Suprapubic skin (tissue), 4 donors: ENCODE measurements around the gene CARMIL3. TPM values are rescaled to one million over a fixed set of nuclear protein-coding genes. Genes with fewer than 3 reads are reported as not detected.

ENCODE experiments used
- DNase-seq, 2 donors: peaks; one replicate each; pipeline ENCODE4 v3.0.0-alpha.2; 2019; ENCODE audit warnings: low spot score in 2 of 2
- H3K27ac ChIP-seq: fragments of 200-600 bp; sonication (generic); one replicate; pipeline ENCODE4 v1.5.1; 2019
- H3K27me3 ChIP-seq: fragments of 200-600 bp; sonication (generic); one replicate; pipeline ENCODE4 v1.5.1; 2019
- H3K36me3 ChIP-seq: fragments of 200-600 bp; sonication (generic); one replicate; pipeline ENCODE4 v1.5.1; 2019
- H3K4me1 ChIP-seq: fragments of 200-600 bp; sonication (generic); one replicate; pipeline ENCODE4 v1.5.1; 2019
- H3K4me3 ChIP-seq: fragments of 200-600 bp; sonication (generic); one replicate; pipeline ENCODE4 v1.5.1; 2019; ENCODE audit warnings: mild to moderate bottlenecking
- H3K9me3 ChIP-seq: fragments of 200-600 bp; sonication (generic); one replicate; pipeline ENCODE4 v1.5.1; 2019
- EP300 ChIP-seq: sonication (generic); formaldehyde crosslinking; IDR thresholded peaks from one replicate; pipeline ENCODE4 v1.6.1; 2017; ENCODE audit warnings: antibody characterized with exemption
- POLR2A ChIP-seq, 2 donors: fragments of 450-650 bp; IDR thresholded peaks; one replicate each; pipeline ENCODE4 v1.6.1; 2017; ENCODE audit warnings: antibody characterized with exemption in 2 of 2, mild to moderate bottlenecking in 2 of 2, moderate library complexity in 2 of 2
- POLR2AphosphoS5 ChIP-seq, 3 donors: sonication (generic); formaldehyde crosslinking; IDR thresholded peaks; one replicate each; pipeline ENCODE4 v1.6.1; 2017; ENCODE audit warnings: antibody characterized with exemption in 3 of 3
- WGBS: methylation state at CpG from one replicate; pipeline ENCODE4 v1.1.5; 2018; 5-methylcytosine and 5-hydroxymethylcytosine counted together
- total RNA-seq, 4 donors: library from RNA; depleted of rRNA; stranded (reverse); fragments of >200 nt; gene quantifications; one replicate each; pipeline ENCODE4 v1.1.0, GENCODE V29; 2016
- TF ChIP-seq, protein P1 (sequence below), 2 donors: fragments of 200-600 bp in 1 of 2; fragments of 450-650 bp in 1 of 2; sonication (generic) in 1 of 2; IDR thresholded peaks; one replicate each; pipeline ENCODE4 v1.5.1; 2016 to 2019; ENCODE audit warnings: antibody characterized with exemption in 2 of 2, mild to moderate bottlenecking in 1 of 2, moderate library complexity in 1 of 2

Gene CARMIL3
- total RNA-seq, 4 donors from 2014 or later, result 5.9 to 11.2 (median 7.7) TPM

DNA sequence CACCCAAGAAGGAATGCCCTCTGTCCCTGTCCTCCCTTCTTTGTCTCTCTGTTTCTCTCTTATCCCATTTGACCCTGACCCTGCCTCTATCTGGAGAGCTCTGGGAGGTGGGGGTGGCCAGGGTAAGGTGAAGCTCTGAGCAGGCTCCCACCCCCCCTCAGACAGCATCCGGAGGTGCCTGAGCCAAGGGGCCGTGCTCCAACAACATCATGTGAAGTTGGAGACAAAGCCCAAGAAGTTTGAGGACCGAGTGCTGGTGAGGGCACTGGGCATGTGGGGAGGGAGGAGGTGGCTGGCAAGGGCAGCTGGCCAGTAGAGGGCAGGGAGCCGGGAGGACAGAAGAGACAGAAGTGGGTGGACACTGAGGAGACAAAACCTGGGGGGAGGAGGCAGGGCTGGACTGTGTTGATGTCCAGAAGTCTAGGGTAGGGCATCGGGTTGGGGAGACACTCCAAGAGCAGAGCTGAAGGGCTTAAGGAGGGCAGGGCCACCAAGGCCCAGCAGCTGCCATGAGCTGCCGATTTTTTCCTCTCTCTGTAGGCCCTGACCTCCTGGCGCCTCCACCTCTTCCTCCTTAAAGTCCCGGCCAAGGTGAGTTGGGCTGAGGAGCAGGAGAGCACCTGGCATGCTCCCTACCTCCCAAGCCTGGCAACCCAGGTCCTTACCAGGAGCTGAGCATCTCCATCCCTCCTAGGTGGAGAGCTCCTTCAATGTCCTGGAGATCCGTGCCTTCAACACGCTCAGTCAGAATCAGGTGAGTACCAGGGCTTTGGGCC is 1.9 kb downstream of the CARMIL3 start:
- WGBS, result 79% methylated on average over 8 of the region's 10 CpGs
- Histone ChIP-seq H3K27me3 (no peaks in the 10 kb centered on the region), H3K27ac (no peak overlapping the region), H3K9me3 (no peaks in the 10 kb centered on the region), H3K4me1 (peaks cover 17% of the 10 kb centered on the region), H3K4me3 (no peak overlapping the region), H3K36me3 (no peaks in the 10 kb centered on the region)
- peak; percentile 49 to 65 for DNase-seq
- TF ChIP-seq POLR2A (IDR thresholded peaks at IDR 0.05), result no peak
- no peak for TF ChIP-seq POLR2AphosphoS5 (IDR thresholded peaks at IDR 0.05)
- TF ChIP-seq, protein P1, sequence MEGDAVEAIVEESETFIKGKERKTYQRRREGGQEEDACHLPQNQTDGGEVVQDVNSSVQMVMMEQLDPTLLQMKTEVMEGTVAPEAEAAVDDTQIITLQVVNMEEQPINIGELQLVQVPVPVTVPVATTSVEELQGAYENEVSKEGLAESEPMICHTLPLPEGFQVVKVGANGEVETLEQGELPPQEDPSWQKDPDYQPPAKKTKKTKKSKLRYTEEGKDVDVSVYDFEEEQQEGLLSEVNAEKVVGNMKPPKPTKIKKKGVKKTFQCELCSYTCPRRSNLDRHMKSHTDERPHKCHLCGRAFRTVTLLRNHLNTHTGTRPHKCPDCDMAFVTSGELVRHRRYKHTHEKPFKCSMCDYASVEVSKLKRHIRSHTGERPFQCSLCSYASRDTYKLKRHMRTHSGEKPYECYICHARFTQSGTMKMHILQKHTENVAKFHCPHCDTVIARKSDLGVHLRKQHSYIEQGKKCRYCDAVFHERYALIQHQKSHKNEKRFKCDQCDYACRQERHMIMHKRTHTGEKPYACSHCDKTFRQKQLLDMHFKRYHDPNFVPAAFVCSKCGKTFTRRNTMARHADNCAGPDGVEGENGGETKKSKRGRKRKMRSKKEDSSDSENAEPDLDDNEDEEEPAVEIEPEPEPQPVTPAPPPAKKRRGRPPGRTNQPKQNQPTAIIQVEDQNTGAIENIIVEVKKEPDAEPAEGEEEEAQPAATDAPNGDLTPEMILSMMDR (IDR thresholded peaks at IDR 0.05), result no peak
- no peak for TF ChIP-seq EP300

DNA sequence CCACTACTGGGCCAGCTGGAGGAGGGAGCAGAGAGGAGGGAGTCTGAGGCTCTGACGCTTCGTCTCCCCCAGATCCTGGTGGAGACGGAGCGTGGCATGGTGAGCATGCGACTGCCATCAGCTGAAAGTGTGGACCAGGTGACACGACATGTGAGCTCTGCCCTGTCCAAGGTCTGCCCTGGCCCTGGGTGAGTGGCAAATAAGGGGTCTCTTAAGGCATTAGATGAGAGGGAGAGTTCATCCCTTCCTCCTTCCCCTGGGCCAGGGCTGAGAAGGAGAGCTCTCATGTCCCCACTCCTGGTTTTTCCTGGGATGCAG is 2.5 kb downstream of the CARMIL3 start:
- Histone ChIP-seq H3K36me3 (no peaks in the 10 kb centered on the region), H3K27ac (no peak overlapping the region), H3K4me1 (peaks cover 17% of the 10 kb centered on the region), H3K4me3 (no peak overlapping the region), H3K27me3 (no peaks in the 10 kb centered on the region), H3K9me3 (no peaks in the 10 kb centered on the region)
- TF ChIP-seq, protein P1 (IDR thresholded peaks at IDR 0.05), result no peak
- TF ChIP-seq EP300 (no peak), POLR2AphosphoS5 (IDR thresholded peaks at IDR 0.05) (no peak), POLR2A (IDR thresholded peaks at IDR 0.05) (no peak)
- peak in 1 of 2 donors; percentile 69 for DNase-seq
- WGBS, result 94% methylated on average over 6 of the region's 6 CpGs

DNA sequence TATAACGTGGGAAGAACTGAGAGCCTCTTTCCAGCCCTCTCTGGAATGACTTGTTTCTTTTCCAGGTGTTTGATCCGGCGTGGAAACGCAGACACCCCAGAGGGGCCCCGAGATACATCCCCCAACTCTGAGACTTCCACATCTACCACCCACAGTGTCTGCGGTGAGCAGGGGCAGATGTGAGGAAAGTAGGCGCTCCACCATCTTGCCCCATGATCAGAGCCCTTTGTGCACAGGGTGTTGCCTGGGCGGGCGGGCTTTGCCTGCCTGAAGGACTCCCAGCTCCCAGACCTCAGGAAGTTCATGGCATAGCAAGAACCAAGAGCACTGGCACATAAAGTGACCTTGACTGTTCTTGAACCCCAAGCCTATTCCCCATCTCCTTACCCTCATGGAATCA is 2.8 kb downstream of the CARMIL3 start:
- 88% methylated on average over 9 of the region's 9 CpGs for WGBS
- Histone ChIP-seq H3K36me3 (no peaks in the 10 kb centered on the region), H3K27me3 (no peaks in the 10 kb centered on the region), H3K9me3 (no peaks in the 10 kb centered on the region), H3K4me1 (peaks cover 17% of the 10 kb centered on the region), H3K27ac (no peak overlapping the region), H3K4me3 (no peak overlapping the region)
- TF ChIP-seq POLR2AphosphoS5 (IDR thresholded peaks at IDR 0.05) (no peak), POLR2A (IDR thresholded peaks at IDR 0.05) (no peak), EP300 (no peak)
- TF ChIP-seq, protein P1 (IDR thresholded peaks at IDR 0.05), result no peak
- no peak for DNase-seq

GRCh38 chr14:24055971-24056799 is 4.4 kb downstream of the CARMIL3 start:
- WGBS, result 88% methylated on average over 7 of the region's 10 CpGs
- DNase-seq, result peak in 1 of 2 donors; percentile 44

More at GRCh38 chr14:24055971-24056799, 4.4 kb downstream of the CARMIL3 start:
- TF ChIP-seq POLR2A (IDR thresholded peaks at IDR 0.05) (no peak), EP300 (no peak), POLR2AphosphoS5 (IDR thresholded peaks at IDR 0.05) (no peak)
- TF ChIP-seq, protein P1 (IDR thresholded peaks at IDR 0.05), result no peak
- H3K36me3 ChIP-seq, result no peaks in the 10 kb centered on the region
- H3K9me3 ChIP-seq, result no peaks in the 10 kb centered on the region
- H3K27me3 ChIP-seq, result no peaks in the 10 kb centered on the region
- H3K4me3 ChIP-seq, result no peak overlapping the region
- peaks cover 16% of the 10 kb centered on the region for H3K4me1 ChIP-seq
- H3K27ac ChIP-seq, result no peak overlapping the region
